Gastroesophageal sphincter (tissue), 4 donors: ENCODE measurements around the gene DRC1. TPM values are rescaled to one million over a fixed set of nuclear protein-coding genes. Genes with fewer than 3 reads are reported as not detected.
A peak's percentile ranks its signal among the peaks of the same experiment; 100 is the strongest.

Experiments
- ATAC-seq: fragments of 150-250 bp; one replicate; pipeline ENCODE4 v1.9.1; 2016; ENCODE audit warnings: mild to moderate bottlenecking, moderate library complexity
- H3K27ac ChIP-seq, 4 donors: fragments of 200-600 bp; sonication (generic) in 3 of 4; 1 replicate in 3 of 4; 2 replicates in 1 of 4; pipeline ENCODE4 v1.5.1; 2016 to 2019
- H3K27me3 ChIP-seq: fragments of 200-600 bp; sonication (generic); one replicate; pipeline ENCODE4 v1.5.1; 2019
- H3K36me3 ChIP-seq, 2 donors: fragments of 200-600 bp; sonication (generic); one replicate each; pipeline ENCODE4 v1.5.1; 2019; ENCODE audit warnings: control low read depth in 1 of 2
- H3K4me1 ChIP-seq, 3 donors: fragments of 200-600 bp; sonication (generic); 1 replicate in 2 of 3; 2 replicates in 1 of 3; pipeline ENCODE4 v1.5.1; 2016 to 2019; ENCODE audit warnings: control low read depth in 2 of 3
- H3K4me3 ChIP-seq, 2 donors: fragments of 200-600 bp; sonication (generic); one replicate each; pipeline ENCODE4 v1.5.1; 2019; ENCODE audit warnings: mild to moderate bottlenecking in 1 of 2, moderate library complexity in 1 of 2
- H3K9me3 ChIP-seq, 3 donors: fragments of 200-600 bp; sonication (generic); one replicate each; pipeline ENCODE4 v1.5.1; 2017 to 2019; ENCODE audit warnings: control low read depth in 2 of 3
- CTCF ChIP-seq, 4 experiments: fragments of 200-600 bp in 2 of 4; fragments of 450-650 bp in 2 of 4; sonication (generic) in 1 of 4; IDR thresholded peaks; one replicate each; pipeline ENCODE4 v1.5.1; 2017 to 2019; ENCODE audit warnings: antibody characterized with exemption in 4 of 4, mild to moderate bottlenecking in 2 of 4, moderate library complexity in 2 of 4
- EP300 ChIP-seq: sonication (generic); formaldehyde crosslinking; IDR thresholded peaks from one replicate; pipeline ENCODE4 v1.6.1; 2017; ENCODE audit warnings: antibody characterized with exemption, mild to moderate bottlenecking
- POLR2A ChIP-seq, 2 donors: fragments of 450-650 bp; IDR thresholded peaks; one replicate each; pipeline ENCODE4 v1.6.1; 2017; ENCODE audit warnings: antibody characterized with exemption in 2 of 2, mild to moderate bottlenecking in 2 of 2, moderate library complexity in 1 of 2
- POLR2AphosphoS5 ChIP-seq: sonication (generic); formaldehyde crosslinking; IDR thresholded peaks from one replicate; pipeline ENCODE4 v1.6.1; 2017; ENCODE audit warnings: antibody characterized with exemption
- whole genome bisulfite sequencing, 2 donors: methylation state at CpG; one replicate each; pipeline ENCODE4 v1.1.5; 2018; ENCODE audit warnings: low coverage in 1 of 2; 5-methylcytosine and 5-hydroxymethylcytosine counted together
- total RNA-seq, 4 donors: library from RNA; depleted of rRNA; stranded (reverse); fragments of >200 nt; gene quantifications; one replicate each; pipeline ENCODE4 v1.1.0, GENCODE V29; 2016

DRC1 gene
- total RNA-seq, 4 donors from 2014 or later = 0.27 to 2.3 (median 0.54) TPM; not detected in 1

DNA sequence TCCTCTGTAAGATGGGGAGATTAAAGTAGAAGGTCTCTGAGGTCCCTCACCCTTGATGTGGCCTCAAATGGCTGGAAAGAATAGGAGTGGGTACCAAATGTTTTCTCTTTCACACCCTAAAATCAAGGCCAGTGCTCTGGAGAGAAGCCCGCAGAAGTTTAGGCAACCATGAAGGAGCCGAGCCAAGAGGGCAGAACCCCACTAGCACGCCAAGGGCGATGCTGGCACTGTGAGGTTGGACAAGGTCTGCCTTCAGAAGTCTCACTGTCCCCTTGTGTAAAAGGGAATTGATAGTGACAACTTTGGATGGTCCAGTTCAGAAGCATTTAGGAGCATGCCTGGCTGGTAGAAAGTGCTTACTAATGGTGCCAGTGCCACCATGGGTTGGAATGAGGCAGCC lies 92.5 kb downstream of the DRC1 start:
- ATAC-seq = no peak
- Histone ChIP-seq H3K36me3 (no peaks in the 10 kb centered on the region), H3K4me3 (no peak overlapping the region), H3K9me3 (no peaks in the 10 kb centered on the region), H3K27me3 (peaks cover 19% of the 10 kb centered on the region), H3K27ac (no peak overlapping the region), H3K4me1 (no peaks in the 10 kb centered on the region)
- TF ChIP-seq CTCF (IDR thresholded peaks at IDR 0.05) (no peak), EP300 (no peak), POLR2A (IDR thresholded peaks at IDR 0.05) (no peak), POLR2AphosphoS5 (no peak)
- no CpG with 5 or more reads among the region's 4 CpGs for WGBS, 2 donors

DNA sequence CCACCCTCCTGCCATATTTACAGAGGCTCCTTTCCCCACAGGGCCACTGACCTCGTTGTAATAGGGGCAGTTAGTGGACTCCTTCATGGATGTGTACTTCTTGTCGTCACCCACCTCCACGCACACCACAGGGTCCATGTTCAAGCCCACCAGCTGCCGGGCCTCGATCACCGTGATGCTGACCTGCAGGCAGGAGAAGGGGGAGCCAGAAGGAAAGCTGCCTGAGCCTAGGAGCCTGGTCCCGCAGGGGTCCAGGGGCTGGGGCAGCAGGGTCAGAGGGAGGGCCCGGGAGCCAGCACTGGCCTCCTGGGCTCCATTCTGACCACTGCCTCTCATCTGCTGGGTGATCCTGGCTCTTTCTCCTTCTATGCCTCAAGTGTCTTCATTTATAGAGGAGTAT lies 93.2 kb downstream of the DRC1 start:
- H3K9me3 ChIP-seq = no peaks in the 10 kb centered on the region
- no peaks in the 10 kb centered on the region for H3K4me1 ChIP-seq
- H3K27ac ChIP-seq = no peak overlapping the region
- no peak overlapping the region for H3K4me3 ChIP-seq
- no peaks in the 10 kb centered on the region for H3K36me3 ChIP-seq
- no peak for TF ChIP-seq POLR2AphosphoS5
- no peak for ATAC-seq
- 89% methylated on average over 2 of the region's 8 CpGs; no CpG with 5 or more reads in 1 of the 2 donors for WGBS, 2 donors
- peaks cover 21% of the 10 kb centered on the region for H3K27me3 ChIP-seq

- no peaks in the 10 kb centered on the region for H3K4me1 ChIP-seq
- no peaks in the 10 kb centered on the region for H3K9me3 ChIP-seq
- H3K27ac ChIP-seq = peak overlapping the region in 1 of 4 donors; percentile 14
- peaks cover 30% of the 10 kb centered on the region for H3K27me3 ChIP-seq
- peak; percentile 7 for ATAC-seq
- TF ChIP-seq CTCF (IDR thresholded peaks at IDR 0.05) = no peak
- TF ChIP-seq POLR2AphosphoS5 = no peak
- no peak for TF ChIP-seq EP300
- no peak for TF ChIP-seq POLR2A (IDR thresholded peaks at IDR 0.05)
- H3K36me3 ChIP-seq = no peaks in the 10 kb centered on the region
- WGBS, 2 donors = 31 to 59% methylated on average over 4 to 8 of the region's 8 CpGs
- no peak overlapping the region for H3K4me3 ChIP-seq
These were observed 94.1 kb downstream of the DRC1 start for GRCh38 chr2:26495705-26496297.

DNA sequence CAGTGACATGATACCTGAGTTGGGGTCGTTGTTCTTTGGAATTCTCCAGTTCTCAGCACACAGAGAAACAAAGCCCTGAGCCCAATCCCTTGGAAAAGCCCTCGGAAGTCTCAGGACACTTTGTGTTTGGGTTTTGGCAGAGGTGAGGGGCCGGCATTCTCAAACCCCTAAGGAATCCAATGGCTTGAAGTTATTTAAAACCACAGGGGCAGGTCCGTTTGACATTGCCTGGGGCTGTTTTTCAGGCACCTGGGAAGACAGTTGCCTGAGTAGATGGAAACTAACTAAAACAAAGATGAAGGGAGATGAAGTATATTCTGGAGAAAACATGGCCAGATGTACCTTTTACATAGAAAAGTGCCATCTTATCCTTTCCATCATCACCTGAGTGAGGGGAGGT lies 98.7 kb downstream of the DRC1 start:
- Histone ChIP-seq H3K27ac (no peak overlapping the region), H3K27me3 (peaks cover 43% of the 10 kb centered on the region), H3K36me3 (no peaks in the 10 kb centered on the region), H3K9me3 (no peaks in the 10 kb centered on the region), H3K4me1 (peaks cover 0 to 12% (median 0%) of the 10 kb centered on the region in 3 donors), H3K4me3 (no peak overlapping the region)
- no peak for TF ChIP-seq EP300
- TF ChIP-seq POLR2A (IDR thresholded peaks at IDR 0.05) = no peak
- no peak for TF ChIP-seq POLR2AphosphoS5
- TF ChIP-seq CTCF (IDR thresholded peaks at IDR 0.05) = no peak
- no peak for ATAC-seq
- WGBS, 2 donors = 17% methylated on average over 1 of the region's 4 CpGs; no CpG with 5 or more reads in 1 of the 2 donors

DNA sequence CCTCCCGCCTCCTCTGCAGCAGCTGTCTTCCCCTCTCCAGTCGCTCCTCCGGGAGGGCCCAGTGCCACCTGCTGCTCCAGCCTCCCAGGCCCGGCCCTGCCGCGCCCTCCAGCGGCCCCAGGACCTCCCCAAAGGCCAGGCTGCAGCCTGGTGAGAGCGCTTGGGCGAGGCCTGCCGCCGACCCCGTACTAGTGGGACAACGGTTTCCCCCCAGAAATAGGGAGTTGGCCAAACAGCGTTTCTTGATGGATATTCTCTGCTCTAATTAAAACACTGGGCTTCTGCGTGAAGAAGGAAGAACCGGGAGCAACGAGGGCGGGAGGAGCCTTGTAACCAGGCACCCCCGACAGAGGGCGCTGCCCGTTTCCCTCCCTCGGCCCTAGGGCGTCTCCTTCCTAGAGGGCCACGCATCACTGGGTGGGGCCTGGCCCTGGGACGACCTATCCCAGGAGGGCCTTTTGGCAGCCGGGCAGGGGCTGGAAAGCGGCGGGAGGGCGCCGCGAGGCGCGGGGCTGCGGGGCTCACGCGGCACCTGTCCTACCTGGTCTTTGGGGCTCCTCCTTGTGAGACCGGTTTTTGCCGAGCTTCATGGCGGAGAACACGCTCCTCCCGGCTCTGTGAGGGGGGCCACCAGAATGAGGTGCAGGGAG lies 101.6 kb downstream of the DRC1 start:
- TF ChIP-seq CTCF (IDR thresholded peaks at IDR 0.05) (peak in 3 of 4 experiments; percentile 51 to 86 (median 61)), POLR2AphosphoS5 (no peak), POLR2A (IDR thresholded peaks at IDR 0.05) (peak in 1 of 2 donors; percentile 7), EP300 (no peak)
- no peaks in the 10 kb centered on the region for H3K9me3 ChIP-seq
- peak; percentile 93 for ATAC-seq
- peaks cover 0 to 12% (median 0%) of the 10 kb centered on the region in 3 donors for H3K4me1 ChIP-seq
- no peaks in the 10 kb centered on the region for H3K36me3 ChIP-seq
- peaks cover 36% of the 10 kb centered on the region for H3K27me3 ChIP-seq
- H3K27ac ChIP-seq = no peak overlapping the region
- H3K4me3 ChIP-seq = peak overlapping the region; percentile 18 to 49
- 7% methylated on average over 3 of the region's 41 CpGs; no CpG with 5 or more reads in 1 of the 2 donors for WGBS, 2 donors
